ENCODE measurements around the gene VTCN1. TPM values are rescaled to one million over a fixed set of nuclear protein-coding genes. Genes with fewer than 3 reads are reported as not detected.
"Not testable (repeated sequence)": the region's sequence is repeated elsewhere in the genome, so short reads cannot be mapped to it uniquely, and the experiment has no call there.

Gene VTCN1
- total RNA-seq, 2 donors from 2014 or later, result not detected

GRCh38 chr1:117173691-117174090 lies 37.0 kb downstream of the VTCN1 start:
- no peak for ATAC-seq
- intact Hi-C loops (cut with DNase I, micrococcal nuclease), result no loop called here
- no peak for DNase-seq

GRCh38 chr1:117173006-117173405 lies 37.7 kb downstream of the VTCN1 start:
- intact Hi-C loops (cut with DNase I, micrococcal nuclease), result no loop called here
- DNase-seq (no peak), ATAC-seq (no peak)

- no peak for DNase-seq
- intact Hi-C loops (cut with DNase I, micrococcal nuclease), result no loop called here
- no peak for ATAC-seq
Observed at GRCh38 chr1:117171900-117172511, 38.7 kb downstream of the VTCN1 start.

GRCh38 chr1:117169871-117170596 lies 40.7 kb downstream of the VTCN1 start:
- intact Hi-C loops (cut with DNase I, micrococcal nuclease), result no loop called here
- no peak for DNase-seq
- ATAC-seq, result no peak

- DNase-seq (no peak), ATAC-seq (no peak)
- intact Hi-C loops (cut with DNase I, micrococcal nuclease), result no loop called here
Observed at GRCh38 chr1:117167402-117167801, 43.3 kb downstream of the VTCN1 start.

- DNase-seq (no peak), ATAC-seq (no peak)
- intact Hi-C loops (cut with DNase I, micrococcal nuclease), result no loop called here
Observed at GRCh38 chr1:117166076-117166475, 44.7 kb downstream of the VTCN1 start.

GRCh38 chr1:117164209-117164608 lies 46.5 kb downstream of the VTCN1 start:
- intact Hi-C loops (cut with DNase I, micrococcal nuclease), result no loop called here
- no peak for DNase-seq
- ATAC-seq, result no peak

- ATAC-seq, result no peak
- no peak for DNase-seq
- intact Hi-C loops (cut with DNase I, micrococcal nuclease), result no loop called here
Observed at GRCh38 chr1:117162816-117163215, 47.9 kb downstream of the VTCN1 start.

- intact Hi-C loops (cut with DNase I, micrococcal nuclease), result no loop called here
- no peak for DNase-seq
- peak; percentile 62 for ATAC-seq
Observed at GRCh38 chr1:117161887-117162286, 48.8 kb downstream of the VTCN1 start.

GRCh38 chr1:117151305-117151704 lies 59.4 kb downstream of the VTCN1 start:
- ATAC-seq; intact Hi-C loops (cut with DNase I, micrococcal nuclease); DNase-seq: not testable (repeated sequence)

- intact Hi-C loops (cut with DNase I, micrococcal nuclease), result no loop called here
- ATAC-seq, result no peak
- no peak for DNase-seq
Observed at GRCh38 chr1:117150316-117150715, 60.4 kb downstream of the VTCN1 start.

GRCh38 chr1:117147856-117148588 lies 62.7 kb downstream of the VTCN1 start:
- ATAC-seq, result no peak
- intact Hi-C loops (cut with DNase I, micrococcal nuclease), result no loop called here
- DNase-seq, result no peak

GRCh38 chr1:117147341-117147831 lies 63.3 kb downstream of the VTCN1 start:
- ATAC-seq, result no peak
- DNase-seq, result no peak
- intact Hi-C loops (cut with DNase I, micrococcal nuclease), result no loop called here

GRCh38 chr1:117146575-117147340 lies 64.0 kb downstream of the VTCN1 start:
- no peak for DNase-seq
- intact Hi-C loops (cut with DNase I, micrococcal nuclease), result no loop called here
- ATAC-seq, result no peak

GRCh38 chr1:117146072-117146471 lies 64.7 kb downstream of the VTCN1 start:
- intact Hi-C loops (cut with DNase I, micrococcal nuclease), result no loop called here
- ATAC-seq, result no peak
- DNase-seq, result no peak

- ATAC-seq, result no peak
- intact Hi-C loops (cut with DNase I, micrococcal nuclease), result no loop called here
- DNase-seq, result no peak
Observed at GRCh38 chr1:117143871-117144270, 66.9 kb downstream of the VTCN1 start.

GRCh38 chr1:117143172-117143571 lies 67.6 kb downstream of the VTCN1 start:
- intact Hi-C loops (cut with DNase I, micrococcal nuclease), result no loop called here
- DNase-seq (no peak), ATAC-seq (no peak)

GRCh38 chr1:117142200-117142599 lies 68.5 kb downstream of the VTCN1 start:
- intact Hi-C loops (cut with DNase I, micrococcal nuclease), result no loop called here
- DNase-seq, result no peak
- ATAC-seq, result no peak

GRCh38 chr1:117138561-117138960 lies 72.2 kb downstream of the VTCN1 start:
- no peak for ATAC-seq
- no peak for DNase-seq
- intact Hi-C loops (cut with DNase I, micrococcal nuclease), result no loop called here

All from left colon (tissue), 2 donors.